Measurements from ENCODE around the gene CDH12.

- TF ChIP-seq EZH2 (IDR thresholded peaks at IDR 0.05; ENCODE audit: borderline replicate concordance, low read depth, low read length, severe bottlenecking) = no peak
- TF ChIP-seq MYC (IDR thresholded peaks at IDR 0.05; ENCODE audit: low read depth, low read length) = no peak
- TF ChIP-seq POLR2A (IDR thresholded peaks at IDR 0.05; ENCODE audit: low read depth, low read length) = no peak
- TF ChIP-seq POLR2AphosphoS5 (IDR thresholded peaks at IDR 0.05; ENCODE audit: insufficient read depth, low read depth, low read length) = no peak
- no peak for TF ChIP-seq CTCF (IDR thresholded peaks at IDR 0.05; ENCODE audit: extremely low read depth in 1 of 2, insufficient read depth in 1 of 2, low read depth in 1 of 2, low read length in 2 of 2)
- no peak for TF ChIP-seq FOS (IDR thresholded peaks at IDR 0.05; ENCODE audit: borderline replicate concordance, insufficient read depth, low read length)
- no peak for TF ChIP-seq MAX (IDR thresholded peaks at IDR 0.05; ENCODE audit: insufficient read depth, insufficient read length)
Observed at GRCh38 chr5:21862986-21863385, 990.2 kb downstream of the CDH12 start.

Data from endothelial cell of umbilical vein (primary cell).